ENCODE measurements around the gene KLHL29. TPM values are rescaled to one million over a fixed set of nuclear protein-coding genes. Genes with fewer than 3 reads are reported as not detected.

Gene KLHL29
- total RNA-seq, 1 donor from 2014 or later, result 6.9 TPM

GRCh38 chr2:23423062-23423872, 38.3 kb downstream of the KLHL29 start:
- no peak for DNase-seq

- no peak for DNase-seq
These were observed 39.1 kb downstream of the KLHL29 start for GRCh38 chr2:23423873-23424680.

GRCh38 chr2:23425338-23425871, 40.4 kb downstream of the KLHL29 start:
- no peak for DNase-seq

GRCh38 chr2:23425885-23426262, 40.9 kb downstream of the KLHL29 start:
- no peak for DNase-seq

GRCh38 chr2:23426263-23426905, 41.4 kb downstream of the KLHL29 start:
- DNase-seq, result no peak

GRCh38 chr2:23427350-23427749, 42.4 kb downstream of the KLHL29 start:
- DNase-seq, result no peak

- no peak for DNase-seq
These were observed 43.0 kb downstream of the KLHL29 start for GRCh38 chr2:23427976-23428375.

GRCh38 chr2:23429036-23429435, 44.1 kb downstream of the KLHL29 start:
- no peak for DNase-seq

- DNase-seq, result peak; percentile 23
These were observed 45.3 kb downstream of the KLHL29 start for GRCh38 chr2:23430263-23430662.

- DNase-seq, result no peak
These were observed 47.6 kb downstream of the KLHL29 start for GRCh38 chr2:23432531-23432930.

- DNase-seq, result no peak
These were observed 48.3 kb downstream of the KLHL29 start for GRCh38 chr2:23433282-23433681.

- no peak for DNase-seq
These were observed 49.7 kb downstream of the KLHL29 start for GRCh38 chr2:23434721-23435121.

- no peak for DNase-seq
These were observed 50.5 kb downstream of the KLHL29 start for GRCh38 chr2:23435250-23436035.

- no peak for DNase-seq
These were observed 51.5 kb downstream of the KLHL29 start for GRCh38 chr2:23436346-23437098.

GRCh38 chr2:23441414-23441813, 56.4 kb downstream of the KLHL29 start:
- no peak for DNase-seq

- no peak for DNase-seq
These were observed 60.5 kb downstream of the KLHL29 start for GRCh38 chr2:23445450-23445868.

GRCh38 chr2:23446916-23447315, 61.9 kb downstream of the KLHL29 start:
- no peak for DNase-seq

- DNase-seq, result no peak
These were observed 62.4 kb downstream of the KLHL29 start for GRCh38 chr2:23447405-23447804.

GRCh38 chr2:23448906-23449305, 63.9 kb downstream of the KLHL29 start:
- DNase-seq, result no peak

- DNase-seq, result no peak
These were observed 64.4 kb downstream of the KLHL29 start for GRCh38 chr2:23449413-23449812.

GRCh38 chr2:23449831-23450331, 64.9 kb downstream of the KLHL29 start:
- DNase-seq, result no peak

Measured in skin of body (tissue), 2 donors.